GM12878 (cell line): ENCODE results near the gene CHRNB2. TPM values are rescaled to one million over a fixed set of nuclear protein-coding genes. Genes with fewer than 3 reads are reported as not detected.
A peak's percentile ranks its signal among the peaks of the same experiment; 100 is the strongest.

Source experiments
- ATAC-seq: fragments of 200-7000 bp; cut with Tn5 transposase; 3 replicates; pipeline ENCODE4 v1.9.1; 2020; ENCODE audit warnings: mild to moderate bottlenecking, moderate library complexity
- BruUV-seq: library from RNA; stranded (reverse); fragments of 400-500 nt; replicated peaks from 2 replicates; lab custom pipeline; 2021; lab: Mats Ljungman, UMichigan
- CTCF ChIA-PET: fragments of 300-600 bp; sonication (Branson Sonifier 250); formaldehyde crosslinking; extraction: SDS; loops from one replicate; lab custom pipeline; 2021; ENCODE audit warnings: inconsistent platforms; lab: Yijun Ruan, JAX
- POLR2A ChIA-PET: fragments of 350-600 bp; formaldehyde crosslinking; extraction: SDS; loops from one replicate; lab custom pipeline; 2021; ENCODE audit warnings: inconsistent platforms; lab: Charles Lee
- RAD21 ChIA-PET: fragments of 300-600 bp; sonication (Branson Sonifier 250); formaldehyde crosslinking; loops from one replicate; lab custom pipeline; 2023; ENCODE audit warnings: antibody characterized with exemption; ENCODE audit not compliant: unreplicated experiment; lab: Charles Lee
- SMC1A ChIA-PET: fragments of 300-600 bp; sonication (Branson Sonifier 250); formaldehyde crosslinking; loops from one replicate; lab custom pipeline; 2023; ENCODE audit not compliant: unreplicated experiment, uncharacterized antibody; lab: Charles Lee
- DNase-seq: peaks from one replicate; pipeline ENCODE4 v3.0.0-alpha.2; 2011; ENCODE audit warnings: low read depth, low spot score
- FAIRE-seq: peaks from 3 replicates; lab custom pipeline; 2011; peaks lifted over from hg19 to GRCh38; lab: Jason Lieb, UNC
- H2AFZ ChIP-seq: 2 replicates; pipeline ENCODE4 v1.6.0; 2011; ENCODE audit warnings: low read depth, low read length, control low read depth; ENCODE audit not compliant: control insufficient read depth
- H3K27ac ChIP-seq: 2 replicates; pipeline ENCODE4 v1.5.1; 2011; ENCODE audit warnings: control low read depth; ENCODE audit not compliant: control insufficient read depth, insufficient read depth
- H3K27me3 ChIP-seq, 2 experiments: replicated peaks in 1 of 2; 2 replicates each; pipeline versions ENCODE4 v1.6.0 to v1.6.1; 2011; ENCODE audit warnings: low read length in 1 of 2; ENCODE audit not compliant: control insufficient read depth in 2 of 2, insufficient read depth in 2 of 2
- H3K36me3 ChIP-seq, 2 experiments: 2 replicates each; pipeline ENCODE4 v1.5.1; 2011; ENCODE audit warnings: low read length in 1 of 2; ENCODE audit not compliant: control insufficient read depth in 2 of 2, insufficient read depth in 2 of 2
- H3K4me1 ChIP-seq: 2 replicates; pipeline ENCODE4 v1.6.1; 2011; ENCODE audit warnings: mild to moderate bottlenecking, low read length, moderate library complexity, mixed read lengths; ENCODE audit not compliant: control insufficient read depth, insufficient read depth
- H3K4me2 ChIP-seq: 2 replicates; pipeline ENCODE4 v1.6.0; 2011; ENCODE audit warnings: control low read depth; ENCODE audit not compliant: control insufficient read depth, insufficient read depth
- H3K4me3 ChIP-seq: fragments of 200-600 bp; sonication (generic); 2 replicates; pipeline ENCODE4 v1.5.1; 2016
- H3K79me2 ChIP-seq: 2 replicates; pipeline ENCODE4 v1.6.0; 2011; ENCODE audit warnings: low read length; ENCODE audit not compliant: control insufficient read depth, insufficient read depth
- H3K9ac ChIP-seq: 2 replicates; pipeline ENCODE4 v1.8.0; 2011; ENCODE audit warnings: low read length, control low read depth, mixed read lengths; ENCODE audit not compliant: control insufficient read depth, insufficient read depth
- H3K9me3 ChIP-seq: replicated peaks from 3 replicates; pipeline ENCODE4 v1.5.1; 2011; ENCODE audit warnings: mild to moderate bottlenecking, low read length; ENCODE audit not compliant: control insufficient read depth, insufficient read depth
- H4K20me1 ChIP-seq: 2 replicates; pipeline ENCODE4 v1.6.0; 2011; ENCODE audit not compliant: control insufficient read depth, insufficient read depth
- CREM ChIP-seq: IDR thresholded peaks from 2 replicates; pipeline ENCODE4 v1.6.1; 2014; ENCODE audit warnings: antibody characterized with exemption, low read depth
- ESRRA ChIP-seq: IDR thresholded peaks from 2 replicates; pipeline ENCODE4 v1.6.1; 2012; ENCODE audit warnings: mild to moderate bottlenecking, low read length, improper control_type of control experiment
- KAT2A ChIP-seq: conservative IDR thresholded peaks from 2 replicates; pipeline ENCODE4 v1.6.1; 2011; ENCODE audit warnings: low read depth, low read length; ENCODE audit not compliant: control insufficient read depth
- KDM1A ChIP-seq: fragments of 200-600 bp; sonication (generic); IDR thresholded peaks from 2 replicates; pipeline ENCODE4 v1.6.1; 2016; ENCODE audit warnings: borderline replicate concordance
- LARP7 ChIP-seq: fragments of 450-650 bp; IDR thresholded peaks from 2 replicates; pipeline ENCODE4 v1.6.1; 2017; ENCODE audit warnings: mild to moderate bottlenecking
- NR2C1 ChIP-seq: fragments of 450-650 bp; IDR thresholded peaks from 2 replicates; pipeline ENCODE4 v1.6.1; 2017; ENCODE audit warnings: antibody characterized with exemption, mild to moderate bottlenecking, moderate library complexity
- PAX5 ChIP-seq: IDR thresholded peaks from 2 replicates; pipeline ENCODE4 v1.6.1; 2011; ENCODE audit warnings: low read depth, low read length, borderline replicate concordance
- POLR2AphosphoS2 ChIP-seq: IDR thresholded peaks from 2 replicates; pipeline ENCODE4 v1.6.1; 2011; ENCODE audit warnings: low read depth, mild to moderate bottlenecking, low read length, improper control_type of control experiment, moderate library complexity
- SMAD5 ChIP-seq: IDR thresholded peaks from 2 replicates; pipeline ENCODE4 v1.6.1; 2016; ENCODE audit warnings: antibody characterized with exemption, low read depth
- STAT1 ChIP-seq: fragments of 450-650 bp; conservative IDR thresholded peaks from 2 replicates; pipeline ENCODE4 v1.6.1; 2014; ENCODE audit warnings: antibody characterized with exemption, mild to moderate bottlenecking
- YBX1 ChIP-seq: fragments of 450-650 bp; IDR thresholded peaks from 2 replicates; pipeline ENCODE4 v1.6.1; 2016; ENCODE audit warnings: antibody characterized with exemption
- WGBS: methylation state at CpG from one replicate; pipeline ENCODE4 v1.1.6; 2016; ENCODE audit warnings: low lambda C conversion rate; ENCODE audit not compliant: insufficient replicate concordance, insufficient coverage; ENCODE audit errors: missing lambda C conversion rate; 5-methylcytosine and 5-hydroxymethylcytosine counted together
- in situ Hi-C: fragments of 300-500 bp; cut with MboI; formaldehyde crosslinking; loops from 9 replicates; pipeline ENCODE4 v1.14.3; 2018; ENCODE audit warnings: mixed read lengths
- intact Hi-C: fragments of 100-400 bp; cut with micrococcal nuclease; formaldehyde crosslinking; loops from one replicate; pipeline ENCODE4 v1.14.2; 2022; ENCODE audit not compliant: unreplicated experiment
- polyA plus RNA-seq, 11 experiments: library from polyadenylated mRNA; depleted of rRNA in 4 of 11; unstranded in 6 of 11; stranded (reverse) in 5 of 11; fragments of >200 nt; fragmentation: Nextera tagmentation in 4 of 11; fragmentation: Illumina TruSeq in 1 of 11; extraction: Ambion mirVana in 4 of 11; extraction: Trizol in 1 of 11; gene quantifications; 1 replicate in 1 of 11; 2 replicates in 10 of 11; pipeline versions ENCODE4 v1.2.1 to v1.2.3, GENCODE V29; 2011 to 2016; ENCODE audit warnings: inconsistent platforms in 2 of 11, missing spikeins in 2 of 11, low read depth in 1 of 11
- total RNA-seq, 4 experiments: library from RNA; depleted of rRNA in 3 of 4; stranded (reverse); fragments of >200 nt in 3 of 4; fragmentation: Illumina TruSeq in 1 of 4; extraction: Trizol in 1 of 4; gene quantifications; 2 replicates each; pipeline versions ENCODE4 v1.2.1 to v1.2.3, GENCODE V29; 2013 to 2021
- TF ChIP-seq, protein P1 (sequence below): fragments of 450-650 bp; IDR thresholded peaks from 2 replicates; pipeline ENCODE4 v1.6.1; 2017; ENCODE audit warnings: antibody characterized with exemption, mild to moderate bottlenecking, moderate library complexity
- TF ChIP-seq, protein P2 (sequence below): IDR thresholded peaks from 2 replicates; pipeline ENCODE4 v1.6.1; 2012; ENCODE audit warnings: improper control_type of control experiment, low read depth, low read length; ENCODE audit not compliant: insufficient replicate concordance
- TF ChIP-seq, protein P3 (sequence below): fragments of 450-650 bp; IDR thresholded peaks from 2 replicates; pipeline ENCODE4 v1.6.1; 2017; ENCODE audit warnings: borderline replicate concordance

The CHRNB2 gene
- total and polyA plus RNA-seq, 10 of the 15 experiments (the other 5 are each of a cell fraction or from before 2014, with no cell fraction given) = 0.01 to 0.11 (median 0.03) TPM; not detected in 6

DNA sequence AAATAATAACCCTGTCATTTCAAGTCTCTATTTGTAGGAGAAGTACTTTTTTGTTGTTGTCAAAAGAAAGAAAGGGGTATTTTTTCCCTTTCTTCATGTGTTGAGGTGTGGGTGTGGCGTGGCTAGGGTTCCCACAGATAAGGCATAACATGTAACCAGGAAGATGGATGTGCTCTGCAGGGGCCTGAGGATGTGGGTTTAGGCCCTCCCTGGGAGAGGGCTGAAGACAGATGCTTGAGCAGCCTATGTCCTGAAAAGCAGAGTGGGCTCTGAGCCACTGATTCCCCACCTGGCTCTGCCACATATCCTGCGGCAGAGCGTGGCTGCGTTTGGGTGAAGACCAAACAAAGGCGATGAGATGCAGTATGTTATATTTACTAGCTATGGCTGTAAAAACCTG, 54.3 kb downstream of the CHRNB2 start:
- Histone ChIP-seq H4K20me1 (no peaks in the 10 kb centered on the region), H3K4me3 (no peak overlapping the region), H3K27me3 (no peaks in the 10 kb centered on the region), H3K9me3 (no peaks in the 10 kb centered on the region), H3K4me2 (no peak overlapping the region), H3K79me2 (peaks cover 90% of the 10 kb centered on the region), H3K9ac (no peak overlapping the region), H3K27ac (no peak overlapping the region), H2AFZ (no peak overlapping the region), H3K4me1 (peaks cover 4% of the 10 kb centered on the region), H3K36me3 (peaks cover 0 to 6% of the 10 kb centered on the region in 2 experiments; a peak in 3 of 4 replicates)
- CTCF ChIA-PET = interaction anchor here (0.9 to 1.7 kb wide), 3 partner anchors 16 to 555 kb away, joined by 3 to 4 read pairs (median 3); no protein-coding TSS in a partner anchor
- FAIRE-seq = no peak
- no TSS peak for BruUV-seq
- WGBS = 96% methylated on average over 5 of the region's 5 CpGs
- POLR2A ChIA-PET = interaction anchor here (0.8 to 1.7 kb wide), 3 partner anchors 10 to 16 kb away, joined by 3 to 5 read pairs (median 3); no protein-coding TSS in a partner anchor
- no peak for DNase-seq
- RAD21 ChIA-PET = interaction anchor here (1.8 kb wide), 1 partner anchor 15 kb away, joined by 6 read pairs; no protein-coding TSS in a partner anchor
- intact Hi-C loops = loop anchor here (2.0 kb wide), 1 partner anchor 13 kb away; the partner anchor contains the start of gene ADAR
- TF ChIP-seq KDM1A (no peak), NR2C1 (no peak), YBX1 (no peak), STAT1 (no peak), PAX5 (no peak), POLR2AphosphoS2 (no peak), CREM (no peak), KAT2A (no peak), SMAD5 (no peak), ESRRA (no peak), LARP7 (no peak)
- TF ChIP-seq, protein P1, sequence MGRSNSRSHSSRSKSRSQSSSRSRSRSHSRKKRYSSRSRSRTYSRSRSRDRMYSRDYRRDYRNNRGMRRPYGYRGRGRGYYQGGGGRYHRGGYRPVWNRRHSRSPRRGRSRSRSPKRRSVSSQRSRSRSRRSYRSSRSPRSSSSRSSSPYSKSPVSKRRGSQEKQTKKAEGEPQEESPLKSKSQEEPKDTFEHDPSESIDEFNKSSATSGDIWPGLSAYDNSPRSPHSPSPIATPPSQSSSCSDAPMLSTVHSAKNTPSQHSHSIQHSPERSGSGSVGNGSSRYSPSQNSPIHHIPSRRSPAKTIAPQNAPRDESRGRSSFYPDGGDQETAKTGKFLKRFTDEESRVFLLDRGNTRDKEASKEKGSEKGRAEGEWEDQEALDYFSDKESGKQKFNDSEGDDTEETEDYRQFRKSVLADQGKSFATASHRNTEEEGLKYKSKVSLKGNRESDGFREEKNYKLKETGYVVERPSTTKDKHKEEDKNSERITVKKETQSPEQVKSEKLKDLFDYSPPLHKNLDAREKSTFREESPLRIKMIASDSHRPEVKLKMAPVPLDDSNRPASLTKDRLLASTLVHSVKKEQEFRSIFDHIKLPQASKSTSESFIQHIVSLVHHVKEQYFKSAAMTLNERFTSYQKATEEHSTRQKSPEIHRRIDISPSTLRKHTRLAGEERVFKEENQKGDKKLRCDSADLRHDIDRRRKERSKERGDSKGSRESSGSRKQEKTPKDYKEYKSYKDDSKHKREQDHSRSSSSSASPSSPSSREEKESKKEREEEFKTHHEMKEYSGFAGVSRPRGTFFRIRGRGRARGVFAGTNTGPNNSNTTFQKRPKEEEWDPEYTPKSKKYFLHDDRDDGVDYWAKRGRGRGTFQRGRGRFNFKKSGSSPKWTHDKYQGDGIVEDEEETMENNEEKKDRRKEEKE = no peak
- TF ChIP-seq, protein P2, sequence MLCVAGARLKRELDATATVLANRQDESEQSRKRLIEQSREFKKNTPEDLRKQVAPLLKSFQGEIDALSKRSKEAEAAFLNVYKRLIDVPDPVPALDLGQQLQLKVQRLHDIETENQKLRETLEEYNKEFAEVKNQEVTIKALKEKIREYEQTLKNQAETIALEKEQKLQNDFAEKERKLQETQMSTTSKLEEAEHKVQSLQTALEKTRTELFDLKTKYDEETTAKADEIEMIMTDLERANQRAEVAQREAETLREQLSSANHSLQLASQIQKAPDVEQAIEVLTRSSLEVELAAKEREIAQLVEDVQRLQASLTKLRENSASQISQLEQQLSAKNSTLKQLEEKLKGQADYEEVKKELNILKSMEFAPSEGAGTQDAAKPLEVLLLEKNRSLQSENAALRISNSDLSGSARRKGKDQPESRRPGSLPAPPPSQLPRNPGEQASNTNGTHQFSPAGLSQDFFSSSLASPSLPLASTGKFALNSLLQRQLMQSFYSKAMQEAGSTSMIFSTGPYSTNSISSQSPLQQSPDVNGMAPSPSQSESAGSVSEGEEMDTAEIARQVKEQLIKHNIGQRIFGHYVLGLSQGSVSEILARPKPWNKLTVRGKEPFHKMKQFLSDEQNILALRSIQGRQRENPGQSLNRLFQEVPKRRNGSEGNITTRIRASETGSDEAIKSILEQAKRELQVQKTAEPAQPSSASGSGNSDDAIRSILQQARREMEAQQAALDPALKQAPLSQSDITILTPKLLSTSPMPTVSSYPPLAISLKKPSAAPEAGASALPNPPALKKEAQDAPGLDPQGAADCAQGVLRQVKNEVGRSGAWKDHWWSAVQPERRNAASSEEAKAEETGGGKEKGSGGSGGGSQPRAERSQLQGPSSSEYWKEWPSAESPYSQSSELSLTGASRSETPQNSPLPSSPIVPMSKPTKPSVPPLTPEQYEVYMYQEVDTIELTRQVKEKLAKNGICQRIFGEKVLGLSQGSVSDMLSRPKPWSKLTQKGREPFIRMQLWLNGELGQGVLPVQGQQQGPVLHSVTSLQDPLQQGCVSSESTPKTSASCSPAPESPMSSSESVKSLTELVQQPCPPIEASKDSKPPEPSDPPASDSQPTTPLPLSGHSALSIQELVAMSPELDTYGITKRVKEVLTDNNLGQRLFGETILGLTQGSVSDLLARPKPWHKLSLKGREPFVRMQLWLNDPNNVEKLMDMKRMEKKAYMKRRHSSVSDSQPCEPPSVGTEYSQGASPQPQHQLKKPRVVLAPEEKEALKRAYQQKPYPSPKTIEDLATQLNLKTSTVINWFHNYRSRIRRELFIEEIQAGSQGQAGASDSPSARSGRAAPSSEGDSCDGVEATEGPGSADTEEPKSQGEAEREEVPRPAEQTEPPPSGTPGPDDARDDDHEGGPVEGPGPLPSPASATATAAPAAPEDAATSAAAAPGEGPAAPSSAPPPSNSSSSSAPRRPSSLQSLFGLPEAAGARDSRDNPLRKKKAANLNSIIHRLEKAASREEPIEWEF = no peak
- TF ChIP-seq, protein P3, sequence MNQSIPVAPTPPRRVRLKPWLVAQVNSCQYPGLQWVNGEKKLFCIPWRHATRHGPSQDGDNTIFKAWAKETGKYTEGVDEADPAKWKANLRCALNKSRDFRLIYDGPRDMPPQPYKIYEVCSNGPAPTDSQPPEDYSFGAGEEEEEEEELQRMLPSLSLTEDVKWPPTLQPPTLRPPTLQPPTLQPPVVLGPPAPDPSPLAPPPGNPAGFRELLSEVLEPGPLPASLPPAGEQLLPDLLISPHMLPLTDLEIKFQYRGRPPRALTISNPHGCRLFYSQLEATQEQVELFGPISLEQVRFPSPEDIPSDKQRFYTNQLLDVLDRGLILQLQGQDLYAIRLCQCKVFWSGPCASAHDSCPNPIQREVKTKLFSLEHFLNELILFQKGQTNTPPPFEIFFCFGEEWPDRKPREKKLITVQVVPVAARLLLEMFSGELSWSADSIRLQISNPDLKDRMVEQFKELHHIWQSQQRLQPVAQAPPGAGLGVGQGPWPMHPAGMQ = no peak
- peak; percentile 9; the same call in 2 of the 3 replicates for ATAC-seq
- SMC1A ChIA-PET = interaction anchor here (1.3 to 5.4 kb wide), 4 partner anchors 12 to 62 kb away, joined by 3 to 35 read pairs (median 16); no protein-coding TSS in a partner anchor
- in situ Hi-C loops = no loop called here
